ENCODE data around the gene RNF19B. TPM values are rescaled to one million over a fixed set of nuclear protein-coding genes. Genes with fewer than 3 reads are reported as not detected.

Gene RNF19B
- total and polyA plus RNA-seq, 10 of the 15 experiments (the other 5 are each of a cell fraction or from before 2014, with no cell fraction given): 2.8 to 32.6 (median 16.6) TPM

GRCh38 chr1:32898056-32898455, 66.6 kb downstream of the RNF19B start:
- no peak for FAIRE-seq
- DNase-seq (ENCODE audit: low read depth, low spot score): no peak
- in situ Hi-C loops (cut with MboI): no loop called here
- no peaks in the 10 kb centered on the region for H3K79me2 ChIP-seq (ENCODE audit: control insufficient read depth, insufficient read depth, low read length)
- no TSS peak for BruUV-seq (replicated peaks)
- ChIA-PET RAD21 (ENCODE audit: unreplicated experiment) (no interaction called here), POLR2A (no interaction called here), CTCF (interaction anchor here (0.9 to 1.3 kb wide), 4 partner anchors 9 to 33 kb away, joined by 3 to 7 read pairs (median 4); no protein-coding TSS in a partner anchor), SMC1A (ENCODE audit: uncharacterized antibody, unreplicated experiment) (interaction anchor here (0.6 kb wide), 1 partner anchor 8 kb away, joined by 3 read pairs; no protein-coding TSS in a partner anchor)
- H3K9me3 ChIP-seq (replicated peaks; ENCODE audit: control insufficient read depth, insufficient read depth, low read length): no peaks in the 10 kb centered on the region
- H3K4me1 ChIP-seq (ENCODE audit: control insufficient read depth, insufficient read depth, low read length): no peaks in the 10 kb centered on the region
- H3K4me2 ChIP-seq (ENCODE audit: control insufficient read depth, insufficient read depth): no peak overlapping the region
- H3K27me3 ChIP-seq (replicated peaks in 1 of 2; ENCODE audit: control insufficient read depth in 2 of 2, insufficient read depth in 2 of 2, low read length in 1 of 2): peaks cover 5 to 14% of the 10 kb centered on the region in 2 experiments
- H3K4me3 ChIP-seq: no peak overlapping the region
- no peak overlapping the region for H2AFZ ChIP-seq (ENCODE audit: control insufficient read depth, low read depth, low read length)
- H3K9ac ChIP-seq (ENCODE audit: control insufficient read depth, insufficient read depth, low read length): no peak overlapping the region
- no peak for ATAC-seq
- WGBS (ENCODE audit: insufficient coverage, insufficient replicate concordance, low lambda C conversion rate, missing lambda C conversion rate): 69% methylated on average over 8 of the region's 9 CpGs
- intact Hi-C loops (cut with micrococcal nuclease; ENCODE audit: unreplicated experiment): no loop called here
- no peak overlapping the region for H3K27ac ChIP-seq (ENCODE audit: control insufficient read depth, insufficient read depth)
- H3K36me3 ChIP-seq (ENCODE audit: control insufficient read depth in 2 of 2, insufficient read depth in 2 of 2, low read length in 1 of 2): no peaks in the 10 kb centered on the region
- H4K20me1 ChIP-seq (ENCODE audit: control insufficient read depth, insufficient read depth): no peaks in the 10 kb centered on the region
- TF ChIP-seq ZNF207 (IDR thresholded peaks at IDR 0.05; ENCODE audit: borderline replicate concordance) (no peak), SREBF2 (IDR thresholded peaks at IDR 0.05; ENCODE audit: low read length) (no peak), JUNB (IDR thresholded peaks at IDR 0.05) (no peak), MYB (IDR thresholded peaks at IDR 0.05; ENCODE audit: borderline replicate concordance, low read depth, low read length) (no peak), PAX8 (IDR thresholded peaks at IDR 0.05) (no peak), KLF5 (IDR thresholded peaks at IDR 0.05; ENCODE audit: partially characterized antibody) (no peak), CHD2 (IDR thresholded peaks at IDR 0.05; ENCODE audit: borderline replicate concordance, low read depth, low read length) (no peak), CEBPZ (IDR thresholded peaks at IDR 0.05; ENCODE audit: low read depth, low read length) (no peak), YY1 (IDR thresholded peaks at IDR 0.05; ENCODE audit: low read depth, low read length) (no peak), SIX5 (IDR thresholded peaks at IDR 0.05; ENCODE audit: low read depth, low read length, severe bottlenecking) (no peak), MAX (IDR thresholded peaks at IDR 0.05; ENCODE audit: low read depth, low read length) (no peak), ATF7 (IDR thresholded peaks at IDR 0.05; ENCODE audit: low read depth) (no peak), KAT2A (conservative IDR thresholded peaks at IDR 0.05; ENCODE audit: control insufficient read depth, low read depth, low read length) (no peak), STAT3 (IDR thresholded peaks at IDR 0.05; ENCODE audit: low read depth, low read length) (no peak), DPF2 (IDR thresholded peaks at IDR 0.05) (no peak), NRF1 (conservative IDR thresholded peaks at IDR 0.05; ENCODE audit: low read depth, low read length) (no peak), NFYA (IDR thresholded peaks at IDR 0.05; ENCODE audit: borderline replicate concordance, low read depth, low read length) (no peak), USF2 (IDR thresholded peaks at IDR 0.05; ENCODE audit: borderline replicate concordance, low read depth, low read length) (no peak), NFIC (IDR thresholded peaks at IDR 0.05; ENCODE audit: low read depth, low read length) (no peak)
